Thyroid gland (tissue), 4 donors: ENCODE results near the gene RPN2. TPM values are rescaled to one million over a fixed set of nuclear protein-coding genes. Genes with fewer than 3 reads are reported as not detected.

Source experiments
- DNase-seq, 2 donors: peaks; one replicate each; pipeline ENCODE4 v3.0.0-alpha.2; 2019
- H3K27ac ChIP-seq, 3 donors: fragments of 200-600 bp; sonication (generic); 1 replicate in 2 of 3; 2 replicates in 1 of 3; pipeline ENCODE4 v1.5.1; 2016 to 2019; ENCODE audit warnings: mild to moderate bottlenecking in 1 of 3, moderate library complexity in 1 of 3
- H3K27me3 ChIP-seq: fragments of 200-600 bp; sonication (generic); one replicate; pipeline ENCODE4 v1.5.1; 2019
- H3K36me3 ChIP-seq, 2 donors: fragments of 200-600 bp; sonication (generic); one replicate each; pipeline ENCODE4 v1.5.1; 2016 to 2019
- H3K4me1 ChIP-seq, 2 donors: fragments of 200-600 bp; sonication (generic); one replicate each; pipeline ENCODE4 v1.5.1; 2017 to 2019
- H3K4me3 ChIP-seq, 3 donors: fragments of 200-600 bp; sonication (generic); replicated peaks in 1 of 3; 1 replicate in 2 of 3; 2 replicates in 1 of 3; pipeline ENCODE4 v1.5.1; 2016; ENCODE audit warnings: mild to moderate bottlenecking in 1 of 3
- H3K9me3 ChIP-seq: fragments of 200-600 bp; sonication (generic); one replicate; pipeline ENCODE4 v1.5.1; 2017
- CTCF ChIP-seq, 6 experiments: fragments of 200-600 bp in 3 of 6; fragments of 450-650 bp in 3 of 6; sonication (generic) in 3 of 6; IDR thresholded peaks; one replicate each; pipeline ENCODE4 v1.5.1; 2016 to 2019; ENCODE audit warnings: antibody characterized with exemption in 6 of 6, mild to moderate bottlenecking in 2 of 6, inconsistent platforms in 1 of 6, moderate library complexity in 1 of 6
- POLR2A ChIP-seq, 2 donors: fragments of 450-650 bp; IDR thresholded peaks; one replicate each; pipeline ENCODE4 v1.6.1; 2017; ENCODE audit warnings: antibody characterized with exemption in 2 of 2, mild to moderate bottlenecking in 2 of 2, moderate library complexity in 1 of 2
- WGBS, 2 donors: methylation state at CpG; one replicate each; pipeline ENCODE4 v1.1.5; 2017; 5-methylcytosine and 5-hydroxymethylcytosine counted together
- intact Hi-C: fragments of 100-400 bp; cut with DNase I; formaldehyde crosslinking; loops from one replicate; pipeline ENCODE4 v1.15.1; 2023
- total RNA-seq, 4 donors: library from RNA; depleted of rRNA; stranded (reverse); fragments of >200 nt; gene quantifications; one replicate each; pipeline ENCODE4 v1.2.3, GENCODE V29; 2016

RPN2 gene
- total RNA-seq, 4 donors from 2014 or later: 175 to 342 (median 296) TPM

- no peaks in the 10 kb centered on the region for H3K36me3 ChIP-seq
- H3K4me1 ChIP-seq: no peaks in the 10 kb centered on the region
- TF ChIP-seq POLR2A (IDR thresholded peaks at IDR 0.05): no peak
- no peak for TF ChIP-seq CTCF (IDR thresholded peaks at IDR 0.05)
- no peak overlapping the region for H3K27ac ChIP-seq
- no peak overlapping the region for H3K4me3 ChIP-seq
- intact Hi-C loops: no loop called here
- H3K27me3 ChIP-seq: no peaks in the 10 kb centered on the region
- H3K9me3 ChIP-seq: no peaks in the 10 kb centered on the region
- no peak for DNase-seq
- 52 to 63% methylated on average over 2 of the region's 2 CpGs for WGBS, 2 donors
Observed at GRCh38 chr20:37257530-37257929, 78.4 kb downstream of the RPN2 start.

GRCh38 chr20:37257988-37258387 is 78.9 kb downstream of the RPN2 start:
- DNase-seq: no peak
- Histone ChIP-seq H3K4me3 (no peak overlapping the region), H3K27me3 (no peaks in the 10 kb centered on the region), H3K4me1 (no peaks in the 10 kb centered on the region), H3K9me3 (no peaks in the 10 kb centered on the region), H3K36me3 (no peaks in the 10 kb centered on the region), H3K27ac (no peak overlapping the region)
- WGBS, 2 donors: 62 to 71% methylated on average over 4 to 9 of the region's 9 CpGs
- no peak for TF ChIP-seq POLR2A (IDR thresholded peaks at IDR 0.05)
- TF ChIP-seq CTCF (IDR thresholded peaks at IDR 0.05): no peak
- intact Hi-C loops: no loop called here

- no peaks in the 10 kb centered on the region for H3K27me3 ChIP-seq
- no peak for DNase-seq
- no peaks in the 10 kb centered on the region for H3K4me1 ChIP-seq
- no peaks in the 10 kb centered on the region for H3K9me3 ChIP-seq
- H3K27ac ChIP-seq: no peak overlapping the region
- no peak for TF ChIP-seq CTCF (IDR thresholded peaks at IDR 0.05)
- no peak for TF ChIP-seq POLR2A (IDR thresholded peaks at IDR 0.05)
- H3K36me3 ChIP-seq: no peaks in the 10 kb centered on the region
- 57 to 66% methylated on average over 11 of the region's 11 CpGs for WGBS, 2 donors
- intact Hi-C loops: no loop called here
- H3K4me3 ChIP-seq: no peak overlapping the region
Observed at GRCh38 chr20:37259031-37259430, 79.9 kb downstream of the RPN2 start.

GRCh38 chr20:37259865-37260264 is 80.7 kb downstream of the RPN2 start:
- H3K36me3 ChIP-seq: no peaks in the 10 kb centered on the region
- no peak overlapping the region for H3K4me3 ChIP-seq
- no peaks in the 10 kb centered on the region for H3K9me3 ChIP-seq
- no peaks in the 10 kb centered on the region for H3K27me3 ChIP-seq
- intact Hi-C loops: no loop called here
- no peaks in the 10 kb centered on the region for H3K4me1 ChIP-seq
- DNase-seq: no peak
- no peak overlapping the region for H3K27ac ChIP-seq
- TF ChIP-seq CTCF (IDR thresholded peaks at IDR 0.05): no peak
- no peak for TF ChIP-seq POLR2A (IDR thresholded peaks at IDR 0.05)
- WGBS, 2 donors: 65 to 66% methylated on average over 3 of the region's 3 CpGs

GRCh38 chr20:37260923-37261322 is 81.8 kb downstream of the RPN2 start:
- H3K4me3 ChIP-seq: no peak overlapping the region
- no peaks in the 10 kb centered on the region for H3K9me3 ChIP-seq
- no peak for DNase-seq
- H3K4me1 ChIP-seq: no peaks in the 10 kb centered on the region
- H3K27ac ChIP-seq: no peak overlapping the region
- WGBS, 2 donors: 81% methylated on average over 4 of the region's 4 CpGs
- no peaks in the 10 kb centered on the region for H3K36me3 ChIP-seq
- TF ChIP-seq CTCF (IDR thresholded peaks at IDR 0.05) (no peak), POLR2A (IDR thresholded peaks at IDR 0.05) (no peak)
- H3K27me3 ChIP-seq: no peaks in the 10 kb centered on the region
- intact Hi-C loops: no loop called here
